GM23338 (cell line): Measurements from ENCODE around the gene CFDP1.

Source experiments
- EZH2 ChIP-seq: fragments of 200-600 bp; sonication (generic); IDR thresholded peaks from one replicate; pipeline ENCODE4 v1.8.0; 2017; ENCODE audit warnings: antibody characterized with exemption, mild to moderate bottlenecking, low read depth; ENCODE audit not compliant: unreplicated experiment
- TF ChIP-seq, protein P1 (sequence below): IDR thresholded peaks from one replicate; pipeline ENCODE4 v1.6.1; 2018; ENCODE audit warnings: antibody characterized with exemption; ENCODE audit not compliant: unreplicated experiment
- TF ChIP-seq, protein P2 (sequence below), 2 experiments: fragments of 200-600 bp in 1 of 2; sonication (generic) in 1 of 2; conservative IDR thresholded peaks; 2 replicates each; pipeline versions ENCODE4 v1.5.1 to v1.6.1; 2016 to 2017; ENCODE audit warnings: antibody characterized with exemption in 2 of 2, low read depth in 2 of 2, mild to moderate bottlenecking in 2 of 2, moderate library complexity in 1 of 2

GRCh38 chr16:75246504-75247205 lies 186.6 kb downstream of the CFDP1 start:
- TF ChIP-seq, protein P1, sequence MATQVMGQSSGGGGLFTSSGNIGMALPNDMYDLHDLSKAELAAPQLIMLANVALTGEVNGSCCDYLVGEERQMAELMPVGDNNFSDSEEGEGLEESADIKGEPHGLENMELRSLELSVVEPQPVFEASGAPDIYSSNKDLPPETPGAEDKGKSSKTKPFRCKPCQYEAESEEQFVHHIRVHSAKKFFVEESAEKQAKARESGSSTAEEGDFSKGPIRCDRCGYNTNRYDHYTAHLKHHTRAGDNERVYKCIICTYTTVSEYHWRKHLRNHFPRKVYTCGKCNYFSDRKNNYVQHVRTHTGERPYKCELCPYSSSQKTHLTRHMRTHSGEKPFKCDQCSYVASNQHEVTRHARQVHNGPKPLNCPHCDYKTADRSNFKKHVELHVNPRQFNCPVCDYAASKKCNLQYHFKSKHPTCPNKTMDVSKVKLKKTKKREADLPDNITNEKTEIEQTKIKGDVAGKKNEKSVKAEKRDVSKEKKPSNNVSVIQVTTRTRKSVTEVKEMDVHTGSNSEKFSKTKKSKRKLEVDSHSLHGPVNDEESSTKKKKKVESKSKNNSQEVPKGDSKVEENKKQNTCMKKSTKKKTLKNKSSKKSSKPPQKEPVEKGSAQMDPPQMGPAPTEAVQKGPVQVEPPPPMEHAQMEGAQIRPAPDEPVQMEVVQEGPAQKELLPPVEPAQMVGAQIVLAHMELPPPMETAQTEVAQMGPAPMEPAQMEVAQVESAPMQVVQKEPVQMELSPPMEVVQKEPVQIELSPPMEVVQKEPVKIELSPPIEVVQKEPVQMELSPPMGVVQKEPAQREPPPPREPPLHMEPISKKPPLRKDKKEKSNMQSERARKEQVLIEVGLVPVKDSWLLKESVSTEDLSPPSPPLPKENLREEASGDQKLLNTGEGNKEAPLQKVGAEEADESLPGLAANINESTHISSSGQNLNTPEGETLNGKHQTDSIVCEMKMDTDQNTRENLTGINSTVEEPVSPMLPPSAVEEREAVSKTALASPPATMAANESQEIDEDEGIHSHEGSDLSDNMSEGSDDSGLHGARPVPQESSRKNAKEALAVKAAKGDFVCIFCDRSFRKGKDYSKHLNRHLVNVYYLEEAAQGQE = no peak
- TF ChIP-seq, protein P2, sequence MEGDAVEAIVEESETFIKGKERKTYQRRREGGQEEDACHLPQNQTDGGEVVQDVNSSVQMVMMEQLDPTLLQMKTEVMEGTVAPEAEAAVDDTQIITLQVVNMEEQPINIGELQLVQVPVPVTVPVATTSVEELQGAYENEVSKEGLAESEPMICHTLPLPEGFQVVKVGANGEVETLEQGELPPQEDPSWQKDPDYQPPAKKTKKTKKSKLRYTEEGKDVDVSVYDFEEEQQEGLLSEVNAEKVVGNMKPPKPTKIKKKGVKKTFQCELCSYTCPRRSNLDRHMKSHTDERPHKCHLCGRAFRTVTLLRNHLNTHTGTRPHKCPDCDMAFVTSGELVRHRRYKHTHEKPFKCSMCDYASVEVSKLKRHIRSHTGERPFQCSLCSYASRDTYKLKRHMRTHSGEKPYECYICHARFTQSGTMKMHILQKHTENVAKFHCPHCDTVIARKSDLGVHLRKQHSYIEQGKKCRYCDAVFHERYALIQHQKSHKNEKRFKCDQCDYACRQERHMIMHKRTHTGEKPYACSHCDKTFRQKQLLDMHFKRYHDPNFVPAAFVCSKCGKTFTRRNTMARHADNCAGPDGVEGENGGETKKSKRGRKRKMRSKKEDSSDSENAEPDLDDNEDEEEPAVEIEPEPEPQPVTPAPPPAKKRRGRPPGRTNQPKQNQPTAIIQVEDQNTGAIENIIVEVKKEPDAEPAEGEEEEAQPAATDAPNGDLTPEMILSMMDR (conservative IDR thresholded peaks at IDR 0.05; ENCODE audit: low read depth in 2 of 2) = no peak
- TF ChIP-seq EZH2 = no peak
